HEK293 (cell line): ENCODE data around the gene DNMT3A.

ENCODE experiments used
- CTCF ChIP-seq: fragments of 450-650 bp; formaldehyde crosslinking; IDR thresholded peaks from 2 replicates; pipeline ENCODE4 v1.5.1; 2016; ENCODE audit warnings: missing biosample characterization, missing genetic modification characterization
- OVOL3 ChIP-seq: fragments of 450-650 bp; formaldehyde crosslinking; IDR thresholded peaks from 2 replicates; pipeline ENCODE4 v1.5.1; 2016; ENCODE audit warnings: missing biosample characterization, missing genetic modification characterization
- PATZ1 ChIP-seq: fragments of 450-650 bp; formaldehyde crosslinking; IDR thresholded peaks from 2 replicates; pipeline ENCODE4 v1.5.1; 2016; ENCODE audit warnings: missing biosample characterization, missing genetic modification characterization
- RBAK ChIP-seq: fragments of 450-650 bp; formaldehyde crosslinking; IDR thresholded peaks from 2 replicates; pipeline ENCODE4 v1.5.1; 2016; ENCODE audit warnings: missing biosample characterization, missing genetic modification characterization
- SETDB1 ChIP-seq: IDR thresholded peaks from one replicate; pipeline ENCODE4 v1.6.1; 2017; ENCODE audit warnings: mild to moderate bottlenecking, low read length, moderate library complexity, mixed read lengths; ENCODE audit not compliant: insufficient read length
- TCF7L2 ChIP-seq: IDR thresholded peaks from 2 replicates; pipeline ENCODE4 v1.6.1; 2011; ENCODE audit warnings: low read depth, mild to moderate bottlenecking, inconsistent platforms, low read length, moderate library complexity, borderline replicate concordance
- ZNF121 ChIP-seq: fragments of 450-650 bp; formaldehyde crosslinking; IDR thresholded peaks from 2 replicates; pipeline ENCODE4 v1.5.1; 2016; ENCODE audit warnings: missing biosample characterization, missing genetic modification characterization

DNA sequence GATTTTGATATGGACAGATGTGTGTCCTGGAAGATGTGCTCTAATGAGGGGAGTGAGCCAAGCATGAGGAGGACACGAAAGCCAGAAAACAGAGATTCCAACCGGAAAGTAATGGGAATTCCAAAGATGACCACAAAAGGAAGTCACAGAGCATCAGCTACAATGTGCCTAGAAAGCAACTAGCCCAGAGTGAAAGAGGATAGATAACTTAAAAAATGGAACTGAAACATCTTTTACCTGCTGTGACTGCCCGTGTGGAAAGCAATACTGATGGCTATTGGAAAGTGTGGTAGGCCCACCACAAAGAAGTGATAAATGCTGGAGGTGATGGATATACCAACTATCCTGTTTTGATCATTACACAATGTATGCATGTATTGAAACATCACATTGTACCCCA lies 21.6 kb downstream of the DNMT3A start:
- no peak for TF ChIP-seq TCF7L2
- no peak for TF ChIP-seq OVOL3
- no peak for TF ChIP-seq PATZ1
- TF ChIP-seq SETDB1: no peak
- TF ChIP-seq ZNF121 (tag by site-specific recombination): no peak
- no peak for TF ChIP-seq CTCF (tag by site-specific recombination)
- TF ChIP-seq RBAK: no peak
